SK-N-SH treated with all-trans-retinoic acid at 6 μM for 48 hours (cell line): ENCODE measurements around the gene SPRING1.

Experiments used
- ATAC-seq: fragments of 200-7000 bp; cut with Tn5 transposase; 3 replicates; pipeline ENCODE4 v1.9.1; 2020; ENCODE audit warnings: mild to moderate bottlenecking, moderate library complexity
- ARNTL ChIP-seq: fragments of 450-650 bp; formaldehyde crosslinking; IDR thresholded peaks from 2 replicates; pipeline ENCODE4 v1.5.0; 2020; ENCODE audit warnings: low read depth, mild to moderate bottlenecking, moderate library complexity, borderline replicate concordance
- BACH2 ChIP-seq: fragments of 250-450 bp; sonication (Bioruptor Pico); IDR thresholded peaks from 2 replicates; pipeline ENCODE4 v1.9.0; 2021; ENCODE audit warnings: mild to moderate bottlenecking, borderline replicate concordance
- CSDC2 ChIP-seq: fragments of 250-450 bp; sonication (Bioruptor Pico); IDR thresholded peaks from 2 replicates; pipeline ENCODE4 v1.5.0; 2020; ENCODE audit warnings: mild to moderate bottlenecking, moderate library complexity
- ESRRG ChIP-seq: fragments of 250-450 bp; sonication (Bioruptor Pico); IDR thresholded peaks from 2 replicates; pipeline ENCODE4 v1.6.1; 2021; ENCODE audit warnings: mild to moderate bottlenecking
- GLIS3 ChIP-seq: fragments of 250-450 bp; sonication (Bioruptor Pico); IDR thresholded peaks from 2 replicates; pipeline ENCODE4 v1.5.0; 2020; ENCODE audit warnings: mild to moderate bottlenecking, moderate library complexity
- ISL1 ChIP-seq: fragments of 250-450 bp; sonication (Bioruptor Pico); IDR thresholded peaks from 2 replicates; pipeline ENCODE4 v2.1.2; 2022; ENCODE audit warnings: mild to moderate bottlenecking, moderate library complexity
- OSR1 ChIP-seq: fragments of 250-450 bp; sonication (Bioruptor Pico); IDR thresholded peaks from 2 replicates; pipeline ENCODE4 v1.8.0; 2022; ENCODE audit warnings: moderate library complexity, mild to moderate bottlenecking, inconsistent platforms
- PPARA ChIP-seq: fragments of 250-450 bp; sonication (Bioruptor Pico); IDR thresholded peaks from 2 replicates; pipeline ENCODE4 v1.5.0; 2020; ENCODE audit warnings: mild to moderate bottlenecking, borderline replicate concordance
- RARB ChIP-seq: fragments of 250-450 bp; sonication (Bioruptor Pico); IDR thresholded peaks from 2 replicates; pipeline ENCODE4 v1.8.0; 2021; ENCODE audit warnings: mild to moderate bottlenecking, moderate library complexity
- SNAI2 ChIP-seq: fragments of 250-450 bp; sonication (Bioruptor Pico); IDR thresholded peaks from 2 replicates; pipeline ENCODE4 v1.5.0; 2020; ENCODE audit warnings: mild to moderate bottlenecking, moderate library complexity
- TCF4 ChIP-seq: fragments of 250-450 bp; sonication (Bioruptor Pico); IDR thresholded peaks from 2 replicates; pipeline ENCODE4 v1.8.0; 2021; ENCODE audit warnings: mild to moderate bottlenecking, moderate library complexity, borderline replicate concordance
- TOX ChIP-seq: fragments of 250-450 bp; sonication (Bioruptor Pico); IDR thresholded peaks from 2 replicates; pipeline ENCODE4 v1.8.0; 2021; ENCODE audit warnings: mild to moderate bottlenecking, moderate library complexity, borderline replicate concordance
- ZC3H10 ChIP-seq: fragments of 250-450 bp; sonication (Bioruptor Pico); IDR thresholded peaks from 2 replicates; pipeline ENCODE4 v1.5.1; 2021; ENCODE audit warnings: mild to moderate bottlenecking, moderate library complexity
- ZFP3 ChIP-seq: fragments of 250-450 bp; sonication (Bioruptor Pico); IDR thresholded peaks from 2 replicates; pipeline ENCODE4 v1.5.0; 2020; ENCODE audit warnings: mild to moderate bottlenecking, moderate library complexity
- ZNF565 ChIP-seq: fragments of 450-650 bp; formaldehyde crosslinking; conservative IDR thresholded peaks from 2 replicates; pipeline ENCODE4 v1.5.0; 2020; ENCODE audit warnings: low read depth, mild to moderate bottlenecking, moderate library complexity
- ZNF70 ChIP-seq: fragments of 450-650 bp; formaldehyde crosslinking; IDR thresholded peaks from 2 replicates; pipeline ENCODE4 v1.5.0; 2020; ENCODE audit warnings: mild to moderate bottlenecking, moderate library complexity
- ZNF8 ChIP-seq: fragments of 450-650 bp; formaldehyde crosslinking; IDR thresholded peaks from 2 replicates; pipeline ENCODE4 v1.5.0; 2020; ENCODE audit warnings: mild to moderate bottlenecking, moderate library complexity
- TF ChIP-seq, protein P1 (sequence below): fragments of 250-450 bp; sonication (Bioruptor Pico); IDR thresholded peaks from 2 replicates; pipeline ENCODE4 v1.5.1; 2021; ENCODE audit warnings: mild to moderate bottlenecking, moderate library complexity
- TF ChIP-seq, protein P2 (sequence below): fragments of 250-450 bp; sonication (Bioruptor Pico); IDR thresholded peaks from 2 replicates; pipeline ENCODE4 v1.5.1; 2020; ENCODE audit warnings: low read depth, mild to moderate bottlenecking, moderate library complexity
- TF ChIP-seq, protein P3 (sequence below): fragments of 250-450 bp; sonication (Bioruptor Pico); IDR thresholded peaks from 2 replicates; pipeline ENCODE4 v1.8.0; 2020; ENCODE audit warnings: mild to moderate bottlenecking, moderate library complexity, borderline replicate concordance

Gene SPRING1

DNA sequence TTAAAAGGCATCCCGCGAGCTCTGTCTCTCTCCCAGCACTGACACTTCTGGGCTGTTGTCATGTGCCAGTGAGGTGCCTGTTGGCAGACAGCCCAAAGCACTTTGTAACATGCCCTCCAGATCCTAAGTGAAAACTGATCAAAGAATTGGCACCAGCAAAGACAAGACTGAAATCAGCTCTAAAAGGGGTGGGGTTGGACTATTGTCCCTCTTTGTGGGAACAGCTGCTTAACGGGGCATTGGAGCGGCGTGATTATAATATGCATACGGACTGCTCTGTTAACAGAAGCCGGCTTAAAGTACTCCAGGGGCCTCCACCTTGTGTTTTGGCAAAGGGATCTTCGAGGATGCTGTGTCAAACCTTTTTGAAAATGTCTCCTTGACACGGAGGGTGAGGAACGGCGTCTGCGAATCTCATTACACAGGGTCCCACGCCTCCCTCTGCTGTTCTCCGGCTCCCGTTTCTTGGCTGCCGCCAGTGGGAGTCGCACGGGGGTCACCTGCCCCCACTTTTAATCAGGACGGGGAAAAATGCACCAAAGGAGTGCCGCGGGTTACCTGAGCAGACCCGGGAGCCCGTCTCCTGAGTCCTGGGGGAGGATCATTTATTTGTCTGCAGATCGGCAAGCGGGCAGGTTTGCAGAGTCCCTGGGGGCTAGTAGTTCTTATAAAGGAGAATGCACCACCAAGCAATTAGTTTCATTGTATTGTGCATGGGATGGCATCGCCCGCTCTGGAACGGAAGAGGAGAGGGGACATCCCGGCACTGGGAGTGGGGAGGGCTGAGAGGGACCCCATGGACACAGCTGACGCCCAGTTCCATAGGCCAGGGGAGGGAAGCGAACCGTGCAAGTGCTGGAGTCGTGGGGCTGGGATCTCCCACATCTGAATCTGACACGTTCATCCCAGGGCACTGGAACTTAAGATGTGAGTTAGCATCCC lies 44.3 kb downstream of the SPRING1 start:
- no peak for TF ChIP-seq CSDC2 (CRISPR knock-in tag)
- no peak for TF ChIP-seq ISL1 (CRISPR knock-in tag)
- no peak for TF ChIP-seq PPARA
- no peak for TF ChIP-seq ZNF70
- no peak for TF ChIP-seq GLIS3 (CRISPR knock-in tag)
- TF ChIP-seq, protein P1, sequence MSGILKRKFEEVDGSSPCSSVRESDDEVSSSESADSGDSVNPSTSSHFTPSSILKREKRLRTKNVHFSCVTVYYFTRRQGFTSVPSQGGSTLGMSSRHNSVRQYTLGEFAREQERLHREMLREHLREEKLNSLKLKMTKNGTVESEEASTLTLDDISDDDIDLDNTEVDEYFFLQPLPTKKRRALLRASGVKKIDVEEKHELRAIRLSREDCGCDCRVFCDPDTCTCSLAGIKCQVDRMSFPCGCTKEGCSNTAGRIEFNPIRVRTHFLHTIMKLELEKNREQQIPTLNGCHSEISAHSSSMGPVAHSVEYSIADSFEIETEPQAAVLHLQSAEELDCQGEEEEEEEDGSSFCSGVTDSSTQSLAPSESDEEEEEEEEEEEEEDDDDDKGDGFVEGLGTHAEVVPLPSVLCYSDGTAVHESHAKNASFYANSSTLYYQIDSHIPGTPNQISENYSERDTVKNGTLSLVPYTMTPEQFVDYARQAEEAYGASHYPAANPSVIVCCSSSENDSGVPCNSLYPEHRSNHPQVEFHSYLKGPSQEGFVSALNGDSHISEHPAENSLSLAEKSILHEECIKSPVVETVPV, result no peak
- no peak for TF ChIP-seq ZNF8 (CRISPR knock-in tag)
- no peak for TF ChIP-seq OSR1
- TF ChIP-seq TOX (CRISPR knock-in tag), result no peak
- no peak for TF ChIP-seq ZFP3 (CRISPR knock-in tag)
- no peak for TF ChIP-seq RARB (CRISPR knock-in tag)
- ATAC-seq, result peak; percentile 38

DNA sequence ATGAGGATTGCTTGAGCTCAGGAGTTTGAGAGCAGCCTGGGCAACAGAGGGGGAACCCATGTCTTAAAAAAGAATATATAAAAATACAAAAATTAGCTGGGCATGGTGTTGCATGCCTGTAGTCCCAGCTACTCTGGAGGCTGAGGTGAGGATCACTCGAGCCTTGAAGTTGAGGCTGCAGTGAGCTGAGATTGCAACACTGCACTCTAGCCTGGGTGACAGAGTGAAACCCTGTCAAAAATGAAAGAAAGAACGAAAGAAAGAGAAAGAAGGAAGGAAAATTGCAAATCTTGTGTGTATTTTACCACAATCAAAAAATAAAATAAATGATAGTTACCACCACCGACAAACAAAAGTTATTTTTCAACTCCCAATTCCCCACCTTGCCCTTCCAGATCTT lies 45.3 kb downstream of the SPRING1 start:
- no peak for ATAC-seq
- TF ChIP-seq ZNF565 (no peak), ZFP3 (CRISPR knock-in tag) (no peak)

DNA sequence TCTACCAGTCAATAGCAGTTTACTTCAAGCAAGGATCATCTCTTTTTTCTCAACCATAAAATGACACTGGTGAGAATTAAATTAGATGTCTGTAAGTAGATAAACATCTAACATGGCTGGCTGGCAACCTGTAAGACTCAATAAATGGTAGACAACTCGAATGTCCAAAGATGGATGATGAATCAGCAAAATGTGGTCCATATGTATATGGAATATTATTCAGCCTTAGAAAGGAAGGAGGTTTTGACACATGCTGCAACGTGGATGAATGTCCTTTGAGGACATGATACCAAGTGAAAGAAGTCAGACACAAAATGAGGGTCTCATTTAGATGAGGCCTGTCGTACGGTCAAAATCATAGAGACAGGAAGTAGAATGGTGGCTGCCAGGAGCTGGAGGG lies 46.2 kb downstream of the SPRING1 start:
- TF ChIP-seq ZC3H10 (CRISPR knock-in tag) (no peak), TCF4 (no peak), TOX (CRISPR knock-in tag) (no peak), SNAI2 (CRISPR knock-in tag) (no peak)
- ATAC-seq, result no peak

DNA sequence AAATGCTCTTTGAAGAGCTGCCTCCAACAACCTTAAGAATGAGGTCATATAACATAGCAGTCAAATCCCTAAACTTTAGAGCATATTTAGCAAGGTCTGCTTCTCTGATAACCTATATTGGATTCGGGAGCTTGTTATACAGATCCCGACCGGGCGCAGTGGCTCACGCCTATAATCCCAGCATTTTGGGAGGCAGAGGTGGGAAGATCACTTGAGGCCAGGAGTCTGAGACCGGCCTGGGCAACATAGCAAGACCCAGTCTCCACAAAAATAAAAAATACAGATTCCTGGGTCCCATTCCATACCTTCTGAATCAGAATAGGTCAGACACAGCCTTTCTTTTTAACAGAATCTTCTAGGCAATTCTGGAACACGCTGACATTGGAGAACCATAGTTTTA lies 46.7 kb downstream of the SPRING1 start:
- TF ChIP-seq BACH2 (CRISPR knock-in tag) (no peak), ESRRG (CRISPR knock-in tag) (no peak), OSR1 (no peak), GLIS3 (CRISPR knock-in tag) (no peak), ISL1 (CRISPR knock-in tag) (no peak), ZFP3 (CRISPR knock-in tag) (no peak), SNAI2 (CRISPR knock-in tag) (no peak), ARNTL (CRISPR knock-in tag) (no peak)
- TF ChIP-seq, protein P2, sequence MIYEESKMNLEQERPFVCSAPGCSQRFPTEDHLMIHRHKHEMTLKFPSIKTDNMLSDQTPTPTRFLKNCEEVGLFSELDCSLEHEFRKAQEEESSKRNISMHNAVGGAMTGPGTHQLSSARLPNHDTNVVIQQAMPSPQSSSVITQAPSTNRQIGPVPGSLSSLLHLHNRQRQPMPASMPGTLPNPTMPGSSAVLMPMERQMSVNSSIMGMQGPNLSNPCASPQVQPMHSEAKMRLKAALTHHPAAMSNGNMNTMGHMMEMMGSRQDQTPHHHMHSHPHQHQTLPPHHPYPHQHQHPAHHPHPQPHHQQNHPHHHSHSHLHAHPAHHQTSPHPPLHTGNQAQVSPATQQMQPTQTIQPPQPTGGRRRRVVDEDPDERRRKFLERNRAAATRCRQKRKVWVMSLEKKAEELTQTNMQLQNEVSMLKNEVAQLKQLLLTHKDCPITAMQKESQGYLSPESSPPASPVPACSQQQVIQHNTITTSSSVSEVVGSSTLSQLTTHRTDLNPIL, result no peak
- TF ChIP-seq, protein P3, sequence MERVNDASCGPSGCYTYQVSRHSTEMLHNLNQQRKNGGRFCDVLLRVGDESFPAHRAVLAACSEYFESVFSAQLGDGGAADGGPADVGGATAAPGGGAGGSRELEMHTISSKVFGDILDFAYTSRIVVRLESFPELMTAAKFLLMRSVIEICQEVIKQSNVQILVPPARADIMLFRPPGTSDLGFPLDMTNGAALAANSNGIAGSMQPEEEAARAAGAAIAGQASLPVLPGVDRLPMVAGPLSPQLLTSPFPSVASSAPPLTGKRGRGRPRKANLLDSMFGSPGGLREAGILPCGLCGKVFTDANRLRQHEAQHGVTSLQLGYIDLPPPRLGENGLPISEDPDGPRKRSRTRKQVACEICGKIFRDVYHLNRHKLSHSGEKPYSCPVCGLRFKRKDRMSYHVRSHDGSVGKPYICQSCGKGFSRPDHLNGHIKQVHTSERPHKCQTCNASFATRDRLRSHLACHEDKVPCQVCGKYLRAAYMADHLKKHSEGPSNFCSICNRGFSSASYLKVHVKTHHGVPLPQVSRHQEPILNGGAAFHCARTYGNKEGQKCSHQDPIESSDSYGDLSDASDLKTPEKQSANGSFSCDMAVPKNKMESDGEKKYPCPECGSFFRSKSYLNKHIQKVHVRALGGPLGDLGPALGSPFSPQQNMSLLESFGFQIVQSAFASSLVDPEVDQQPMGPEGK (CRISPR knock-in tag), result no peak

DNA sequence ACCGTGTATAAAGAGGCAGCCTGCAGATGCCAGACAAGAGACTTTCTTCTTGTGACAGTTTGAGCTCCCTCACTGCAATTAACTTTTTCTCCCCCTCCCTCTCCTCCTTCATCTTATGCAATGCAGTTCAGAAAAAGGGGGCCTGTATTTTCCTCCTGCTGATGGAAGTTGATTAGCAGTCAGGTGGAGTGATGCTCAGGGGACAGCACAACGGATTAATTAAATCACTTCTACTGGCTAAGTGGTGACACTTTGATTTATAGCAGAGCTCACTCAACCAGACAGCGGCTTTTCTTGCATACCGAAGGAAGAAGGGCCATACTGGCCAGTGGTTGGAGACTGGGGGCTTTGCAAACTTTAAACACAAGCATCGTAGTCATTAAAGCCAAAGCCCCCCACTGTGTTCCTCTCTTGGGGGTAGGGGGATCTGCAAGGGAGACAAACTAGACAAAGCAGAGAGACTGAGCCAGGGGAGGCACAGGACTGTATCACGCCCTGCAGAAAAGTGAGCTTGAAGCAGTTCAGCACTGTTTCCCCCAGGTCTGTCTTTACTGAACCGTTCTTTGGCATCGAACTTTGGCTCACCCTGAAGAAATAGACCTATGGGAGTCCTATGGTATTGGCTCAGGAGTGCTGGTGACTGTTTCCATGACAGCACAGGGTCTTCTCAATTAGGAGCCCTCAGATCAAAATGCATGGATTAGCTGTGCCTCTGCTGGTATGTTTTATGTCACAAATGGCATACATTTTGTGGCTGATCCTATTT lies 47.7 kb downstream of the SPRING1 start:
- ATAC-seq, result no peak
- TF ChIP-seq, protein P2, result no peak
- TF ChIP-seq ISL1 (CRISPR knock-in tag), result 0 out of 2 replicates have a peak, but pooled peaks have one; percentile 7
- TF ChIP-seq, all 23 proteins: peak for 1

More for the DNA sequence above, 46.7 kb downstream of the SPRING1 start:
- ATAC-seq, result no peak
